GM19193 (cell line): ENCODE data around the gene EPHA7.

Experiments used
- POLR2A ChIP-seq: IDR thresholded peaks from 4 replicates; pipeline ENCODE4 v1.6.1; 2011; ENCODE audit not compliant: insufficient read depth, insufficient read length; ENCODE audit errors: extremely low read depth

The EPHA7 gene

DNA sequence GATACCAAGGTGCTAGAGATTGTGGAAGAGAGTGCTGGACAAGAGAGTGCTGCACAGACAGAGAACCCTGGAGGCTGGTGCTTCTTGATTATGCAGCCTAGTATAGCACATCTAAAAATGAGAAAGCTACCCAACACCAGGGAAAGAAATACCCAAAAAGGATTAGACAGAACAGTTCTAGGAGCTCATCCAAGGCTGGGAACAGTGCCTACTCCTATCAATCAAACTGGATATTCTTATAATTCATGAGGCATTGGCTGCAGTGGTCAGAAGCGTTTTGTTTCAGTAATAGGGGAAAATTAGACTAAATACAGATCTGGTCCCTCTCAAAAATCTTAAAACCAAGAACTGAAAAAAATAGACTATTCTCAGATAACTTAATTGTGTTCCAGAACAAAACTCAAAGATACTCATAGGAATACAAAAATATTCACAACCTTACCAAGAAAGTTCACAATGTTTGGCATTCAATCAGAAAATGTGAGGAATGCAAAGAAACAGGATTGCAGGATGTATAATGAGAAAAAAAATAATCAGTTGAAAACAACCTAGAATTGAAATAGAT lies 222.9 kb downstream of the EPHA7 start:
- TF ChIP-seq POLR2A, result no peak

DNA sequence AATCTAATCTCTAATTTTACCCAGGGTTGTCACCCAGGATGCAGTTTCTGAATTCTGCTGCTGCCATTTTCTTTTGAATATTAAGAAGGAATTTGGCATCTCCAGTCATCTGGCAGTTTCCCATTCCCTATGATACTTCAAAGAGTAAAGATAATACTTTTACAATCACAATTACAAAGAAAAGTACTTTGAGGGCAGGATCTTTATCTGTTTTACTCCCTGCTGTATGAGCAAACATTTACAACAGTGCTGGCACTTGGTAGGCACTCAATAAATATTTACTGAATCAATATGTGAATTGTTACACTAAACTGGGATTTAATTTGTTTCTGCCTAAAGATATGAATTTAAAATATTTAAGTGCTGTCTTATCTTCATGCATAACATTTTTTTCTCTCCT lies 224.9 kb downstream of the EPHA7 start:
- no peak for TF ChIP-seq POLR2A

DNA sequence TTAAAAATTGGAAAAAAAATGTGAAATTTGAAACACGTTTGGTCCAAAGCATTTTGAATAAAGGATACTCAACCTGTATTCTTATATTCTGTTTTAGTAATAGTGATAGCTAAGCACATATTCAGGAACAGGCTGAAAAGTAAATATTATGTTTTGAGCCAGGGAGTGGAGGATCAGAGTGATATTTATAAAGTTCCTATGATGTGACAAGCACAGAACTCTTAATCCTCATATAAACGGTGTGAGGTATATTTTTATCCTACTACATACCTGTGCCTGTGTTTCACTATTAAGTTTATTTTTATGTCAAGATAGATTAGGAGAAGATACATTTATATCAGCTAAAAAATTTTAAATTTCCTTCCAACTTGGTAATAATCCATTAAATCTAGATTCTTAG lies 225.5 kb downstream of the EPHA7 start:
- no peak for TF ChIP-seq POLR2A
